Fibroblast of lung (primary cell): ENCODE results near the gene XRN2.

Source experiments
- EZH2 ChIP-seq: IDR thresholded peaks from 2 replicates; pipeline ENCODE4 v1.5.1; 2012; ENCODE audit warnings: low read length, control low read depth, mild to moderate bottlenecking; ENCODE audit errors: missing control alignments
- TF ChIP-seq, protein P1 (sequence below), 2 donors: IDR thresholded peaks in 1 of 2; conservative IDR thresholded peaks in 1 of 2; 1 replicate in 1 of 2; 2 replicates in 1 of 2; pipeline ENCODE4 v1.5.1; 2011 to 2012; ENCODE audit warnings: low read length in 2 of 2, control low read depth in 1 of 2, inconsistent platforms in 1 of 2, low read depth in 1 of 2, mild to moderate bottlenecking in 1 of 2

DNA sequence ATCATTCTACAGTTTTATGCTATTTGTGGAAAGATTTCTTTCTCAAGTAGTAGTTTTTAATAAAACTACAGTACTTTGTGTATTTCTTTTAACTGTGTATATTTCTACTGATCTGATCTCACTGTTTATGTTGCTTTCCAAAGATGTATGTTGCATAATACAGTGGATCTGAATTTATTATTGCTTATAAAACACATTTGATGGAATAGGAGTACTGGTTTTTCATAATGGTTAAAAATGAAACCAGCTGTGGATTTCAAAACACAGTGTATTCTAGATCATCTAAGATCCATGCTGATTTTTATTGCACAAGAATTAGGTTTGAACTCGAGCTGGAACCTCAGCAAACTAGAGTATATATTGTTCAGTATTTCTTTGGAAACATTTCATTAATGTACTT, 86.2 kb downstream of the XRN2 start:
- no peak for TF ChIP-seq EZH2
- TF ChIP-seq, protein P1, sequence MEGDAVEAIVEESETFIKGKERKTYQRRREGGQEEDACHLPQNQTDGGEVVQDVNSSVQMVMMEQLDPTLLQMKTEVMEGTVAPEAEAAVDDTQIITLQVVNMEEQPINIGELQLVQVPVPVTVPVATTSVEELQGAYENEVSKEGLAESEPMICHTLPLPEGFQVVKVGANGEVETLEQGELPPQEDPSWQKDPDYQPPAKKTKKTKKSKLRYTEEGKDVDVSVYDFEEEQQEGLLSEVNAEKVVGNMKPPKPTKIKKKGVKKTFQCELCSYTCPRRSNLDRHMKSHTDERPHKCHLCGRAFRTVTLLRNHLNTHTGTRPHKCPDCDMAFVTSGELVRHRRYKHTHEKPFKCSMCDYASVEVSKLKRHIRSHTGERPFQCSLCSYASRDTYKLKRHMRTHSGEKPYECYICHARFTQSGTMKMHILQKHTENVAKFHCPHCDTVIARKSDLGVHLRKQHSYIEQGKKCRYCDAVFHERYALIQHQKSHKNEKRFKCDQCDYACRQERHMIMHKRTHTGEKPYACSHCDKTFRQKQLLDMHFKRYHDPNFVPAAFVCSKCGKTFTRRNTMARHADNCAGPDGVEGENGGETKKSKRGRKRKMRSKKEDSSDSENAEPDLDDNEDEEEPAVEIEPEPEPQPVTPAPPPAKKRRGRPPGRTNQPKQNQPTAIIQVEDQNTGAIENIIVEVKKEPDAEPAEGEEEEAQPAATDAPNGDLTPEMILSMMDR (conservative IDR thresholded peaks at IDR 0.05 in 1 of 2, IDR thresholded peaks at IDR 0.05 in 1 of 2; ENCODE audit: low read depth in 1 of 2, low read length in 2 of 2) = no peak
